AG04450 (cell line): ENCODE data around the gene RAB3B. TPM values are rescaled to one million over a fixed set of nuclear protein-coding genes. Genes with fewer than 3 reads are reported as not detected.

ENCODE experiments used
- CTCF ChIA-PET: fragments of 300-600, 350-600 bp; formaldehyde crosslinking; extraction: SDS; loops from one replicate; lab custom pipeline; 2022; ENCODE audit warnings: antibody characterized with exemption, inconsistent platforms; lab: Charles Lee
- POLR2A ChIA-PET: fragments of 350-600 bp; formaldehyde crosslinking; extraction: SDS; loops from one replicate; lab custom pipeline; 2021; ENCODE audit warnings: antibody characterized with exemption, inconsistent platforms; lab: Yijun Ruan, JAX
- DNase-seq: peaks from one replicate; pipeline ENCODE4 v3.0.0-alpha.2; 2011; ENCODE audit warnings: low read depth, low spot score
- H3K27ac ChIP-seq: one replicate; pipeline ENCODE4 v1.5.1; 2012; ENCODE audit warnings: low read depth, low read length, control low read depth
- H3K27me3 ChIP-seq: one replicate; pipeline ENCODE4 v1.6.0; 2012; ENCODE audit warnings: low read length; ENCODE audit not compliant: control insufficient read depth, insufficient read depth
- H3K4me3 ChIP-seq: 2 replicates; pipeline ENCODE4 v1.5.1; 2011; ENCODE audit warnings: mild to moderate bottlenecking, low read depth, low read length, control low read depth
- H3K9me3 ChIP-seq: 2 replicates; pipeline ENCODE4 v1.5.1; 2012; ENCODE audit warnings: low read length; ENCODE audit not compliant: control insufficient read depth, insufficient read depth
- CTCF ChIP-seq: IDR thresholded peaks from 2 replicates; pipeline ENCODE4 v1.5.1; 2011; ENCODE audit warnings: low read depth, low read length, control low read depth, inconsistent platforms
- polyA plus RNA-seq: library from polyadenylated mRNA; depleted of rRNA; stranded (reverse); fragments of >200 nt; gene quantifications from 2 replicates; pipeline ENCODE4 v1.2.3, GENCODE V29; 2011

The RAB3B gene
- polyA plus RNA-seq, 1 experiment = 28.6 TPM

- Histone ChIP-seq H3K9me3 (no peaks in the 10 kb centered on the region), H3K4me3 (no peak overlapping the region), H3K27ac (no peak overlapping the region), H3K27me3 (no peaks in the 10 kb centered on the region)
- no peak for DNase-seq
- CTCF ChIA-PET = interaction anchor here (0.6 kb wide), 1 partner anchor 19 kb away, joined by 4 read pairs; no protein-coding TSS in a partner anchor
- POLR2A ChIA-PET = no interaction called here
- TF ChIP-seq CTCF = no peak
These were observed 119.0 kb downstream of the RAB3B start for GRCh38 chr1:51871351-51871975.

GRCh38 chr1:51870603-51871350, 119.7 kb downstream of the RAB3B start:
- H3K27ac ChIP-seq = no peak overlapping the region
- DNase-seq = no peak
- no peak overlapping the region for H3K4me3 ChIP-seq
- H3K9me3 ChIP-seq = no peaks in the 10 kb centered on the region
- CTCF ChIA-PET = interaction anchor here (0.6 kb wide), 1 partner anchor 18 kb away, joined by 4 read pairs; no protein-coding TSS in a partner anchor
- H3K27me3 ChIP-seq = no peaks in the 10 kb centered on the region
- no peak for TF ChIP-seq CTCF
- POLR2A ChIA-PET = no interaction called here

DNA sequence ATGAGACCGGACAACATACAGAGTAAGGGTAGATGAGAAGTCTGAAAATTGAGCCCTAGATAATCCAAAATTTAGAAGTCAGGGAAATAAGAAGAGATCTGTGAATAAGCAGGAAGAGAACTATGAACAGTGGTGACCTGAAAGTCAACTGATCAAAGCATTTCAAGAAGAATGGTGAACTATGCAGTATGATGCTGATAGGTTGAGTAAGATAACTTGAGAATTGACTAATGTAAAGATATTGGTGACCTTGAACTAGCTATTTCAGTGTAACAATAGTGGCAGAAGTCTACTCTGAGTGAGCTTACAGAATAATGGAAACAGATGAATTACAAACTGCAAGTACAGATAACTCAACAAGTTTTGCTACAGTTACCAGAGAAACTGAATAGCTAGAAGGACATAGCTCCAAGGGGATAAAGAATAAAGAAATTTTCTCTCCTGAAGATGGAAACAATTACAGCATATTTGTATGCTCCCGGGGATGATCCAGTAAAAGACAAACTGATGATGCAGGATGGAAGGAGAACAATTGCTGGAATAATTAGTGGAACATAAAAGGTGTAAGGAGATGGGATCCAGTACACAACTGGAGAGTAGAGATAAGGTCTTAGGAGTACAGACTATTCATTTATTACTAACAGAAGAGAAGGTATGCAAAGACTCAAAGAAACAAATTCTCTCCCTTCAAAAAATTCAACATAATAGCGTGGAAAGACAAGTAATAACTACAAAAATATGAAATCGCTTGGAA, 122.8 kb downstream of the RAB3B start:
- H3K27me3 ChIP-seq = no peaks in the 10 kb centered on the region
- TF ChIP-seq CTCF = no peak
- no peak overlapping the region for H3K27ac ChIP-seq
- no peak for DNase-seq
- H3K4me3 ChIP-seq = no peak overlapping the region
- ChIA-PET POLR2A (no interaction called here), CTCF (no interaction called here)
- no peaks in the 10 kb centered on the region for H3K9me3 ChIP-seq

DNA sequence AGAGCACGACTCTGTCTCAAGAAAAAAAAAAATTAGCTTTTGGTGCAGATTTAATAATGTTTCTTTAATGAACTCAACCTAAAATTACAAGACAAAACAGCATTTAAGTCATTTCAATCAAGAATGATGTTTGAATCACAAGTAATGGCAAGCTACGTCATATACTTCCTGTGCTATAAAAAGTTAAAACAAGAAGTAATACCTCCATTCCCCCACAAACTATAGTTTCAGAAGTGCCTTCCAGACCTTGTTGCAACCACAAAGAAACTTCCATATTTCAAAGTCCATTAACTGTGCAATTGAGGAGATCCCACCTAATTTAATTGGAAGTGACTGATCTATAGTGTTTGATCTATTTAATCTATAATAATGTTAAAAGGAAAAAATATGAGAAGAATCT, 127.1 kb downstream of the RAB3B start:
- H3K27me3 ChIP-seq = no peaks in the 10 kb centered on the region
- ChIA-PET CTCF (interaction anchor here (1.6 kb wide), 1 partner anchor 16 kb away, joined by 3 read pairs; no protein-coding TSS in a partner anchor), POLR2A (no interaction called here)
- no peaks in the 10 kb centered on the region for H3K9me3 ChIP-seq
- DNase-seq = no peak
- no peak for TF ChIP-seq CTCF
- H3K4me3 ChIP-seq = no peak overlapping the region
- no peak overlapping the region for H3K27ac ChIP-seq
